Muscle layer of colon (tissue), 2 donors: Measurements from ENCODE around the gene PTPRT.

Source experiments
- H3K27ac ChIP-seq: one replicate; pipeline ENCODE4 v1.7.0; 2013; ENCODE audit warnings: low read depth, mild to moderate bottlenecking, low read length, moderate library complexity
- H3K27me3 ChIP-seq, 2 donors: one replicate each; pipeline ENCODE4 v1.7.0; 2013; ENCODE audit warnings: low read length in 2 of 2, mild to moderate bottlenecking in 2 of 2; ENCODE audit not compliant: insufficient read depth in 2 of 2, control insufficient read depth in 1 of 2
- H3K36me3 ChIP-seq: one replicate; pipeline ENCODE4 v1.7.0; 2013; ENCODE audit warnings: mild to moderate bottlenecking, low read length; ENCODE audit not compliant: insufficient read depth
- H3K4me1 ChIP-seq: one replicate; pipeline ENCODE4 v1.7.0; 2013; ENCODE audit warnings: mild to moderate bottlenecking, low read length; ENCODE audit not compliant: insufficient read depth
- H3K4me3 ChIP-seq, 2 donors: one replicate each; pipeline ENCODE4 v1.7.0; 2013; ENCODE audit warnings: low read length in 2 of 2, low read depth in 1 of 2, mild to moderate bottlenecking in 1 of 2, moderate library complexity in 1 of 2
- H3K9ac ChIP-seq: one replicate; pipeline ENCODE4 v1.7.0; 2013; ENCODE audit warnings: low read length
- H3K9me3 ChIP-seq: one replicate; pipeline ENCODE4 v1.7.0; 2013; ENCODE audit warnings: mild to moderate bottlenecking, low read length
- donor health status: abdominal sarcoma.
- donor health status: Adenocarcinoma of cecum.

PTPRT gene

GRCh38 chr20:42895020-42895419 is 294.7 kb downstream of the PTPRT start:
- Histone ChIP-seq H3K4me1 (no peaks in the 10 kb centered on the region), H3K4me3 (no peak overlapping the region), H3K27ac (no peak overlapping the region), H3K36me3 (no peaks in the 10 kb centered on the region), H3K9ac (no peak overlapping the region), H3K9me3 (no peaks in the 10 kb centered on the region), H3K27me3 (no peaks in the 10 kb centered on the region)

DNA sequence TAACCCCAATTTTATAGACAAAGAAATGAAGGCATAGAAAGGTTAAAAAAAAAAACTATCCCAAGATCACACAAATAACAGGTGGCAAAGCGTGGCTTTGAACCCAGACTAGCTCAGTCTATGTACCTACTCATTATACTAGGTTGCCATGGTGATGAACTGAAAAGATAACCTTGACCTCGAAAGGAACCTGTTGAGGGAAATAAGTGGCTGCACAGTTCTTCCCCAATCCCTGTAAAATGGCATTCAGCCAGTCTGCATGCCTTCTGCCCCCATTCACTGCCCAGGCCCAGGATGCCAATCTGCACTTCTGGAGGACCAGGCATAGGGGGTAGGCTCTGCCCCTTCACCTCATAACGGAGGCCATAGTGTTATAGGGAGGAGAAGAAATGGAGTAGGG is 295.2 kb downstream of the PTPRT start:
- H3K27ac ChIP-seq = no peak overlapping the region
- H3K9ac ChIP-seq = no peak overlapping the region
- no peak overlapping the region for H3K4me3 ChIP-seq
- H3K4me1 ChIP-seq = no peaks in the 10 kb centered on the region
- no peaks in the 10 kb centered on the region for H3K36me3 ChIP-seq
- no peaks in the 10 kb centered on the region for H3K9me3 ChIP-seq
- H3K27me3 ChIP-seq = no peaks in the 10 kb centered on the region

DNA sequence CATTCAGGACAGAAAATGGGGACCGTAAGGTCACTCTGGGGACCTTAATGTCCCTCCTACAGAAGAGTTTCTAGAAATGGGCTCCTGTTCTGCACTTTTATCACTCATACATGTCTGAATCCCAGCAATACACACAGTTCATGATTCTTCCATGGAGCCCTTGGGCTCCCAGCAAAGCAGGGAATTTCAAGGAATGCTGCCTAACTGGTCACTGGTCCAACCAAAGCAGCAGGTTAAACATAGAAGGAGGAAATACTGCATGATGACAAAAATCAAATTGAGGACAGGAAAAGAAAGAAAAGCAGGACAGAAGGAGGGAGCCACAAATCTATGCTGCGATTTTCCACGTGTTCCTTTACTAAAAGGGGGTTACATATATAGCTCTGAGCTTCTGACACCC is 300.2 kb downstream of the PTPRT start:
- Histone ChIP-seq H3K36me3 (no peaks in the 10 kb centered on the region), H3K27ac (no peak overlapping the region), H3K9me3 (no peaks in the 10 kb centered on the region), H3K9ac (no peak overlapping the region), H3K4me1 (no peaks in the 10 kb centered on the region), H3K4me3 (no peak overlapping the region), H3K27me3 (no peaks in the 10 kb centered on the region)

GRCh38 chr20:42887281-42887680 is 302.4 kb downstream of the PTPRT start:
- no peaks in the 10 kb centered on the region for H3K4me1 ChIP-seq
- no peak overlapping the region for H3K4me3 ChIP-seq

GRCh38 chr20:42886801-42887200 is 302.9 kb downstream of the PTPRT start:
- Histone ChIP-seq H3K9me3 (no peaks in the 10 kb centered on the region), H3K27ac (no peak overlapping the region), H3K4me3 (no peak overlapping the region), H3K4me1 (no peaks in the 10 kb centered on the region), H3K27me3 (no peaks in the 10 kb centered on the region), H3K36me3 (no peaks in the 10 kb centered on the region), H3K9ac (no peak overlapping the region)

More at GRCh38 chr20:42887281-42887680, 302.4 kb downstream of the PTPRT start:
- Histone ChIP-seq H3K9me3 (no peaks in the 10 kb centered on the region), H3K27ac (no peak overlapping the region), H3K9ac (no peak overlapping the region), H3K27me3 (no peaks in the 10 kb centered on the region), H3K36me3 (no peaks in the 10 kb centered on the region)

GRCh38 chr20:42886046-42886445 is 303.7 kb downstream of the PTPRT start:
- H3K4me1 ChIP-seq = no peaks in the 10 kb centered on the region
- H3K27ac ChIP-seq = no peak overlapping the region
- no peaks in the 10 kb centered on the region for H3K36me3 ChIP-seq
- no peak overlapping the region for H3K9ac ChIP-seq
- no peaks in the 10 kb centered on the region for H3K27me3 ChIP-seq
- no peak overlapping the region for H3K4me3 ChIP-seq
- no peaks in the 10 kb centered on the region for H3K9me3 ChIP-seq

GRCh38 chr20:42875581-42875980 is 314.1 kb downstream of the PTPRT start:
- no peak overlapping the region for H3K27ac ChIP-seq
- no peaks in the 10 kb centered on the region for H3K9me3 ChIP-seq
- no peaks in the 10 kb centered on the region for H3K4me1 ChIP-seq
- no peak overlapping the region for H3K4me3 ChIP-seq
- no peaks in the 10 kb centered on the region for H3K27me3 ChIP-seq
- no peaks in the 10 kb centered on the region for H3K36me3 ChIP-seq
- no peak overlapping the region for H3K9ac ChIP-seq

DNA sequence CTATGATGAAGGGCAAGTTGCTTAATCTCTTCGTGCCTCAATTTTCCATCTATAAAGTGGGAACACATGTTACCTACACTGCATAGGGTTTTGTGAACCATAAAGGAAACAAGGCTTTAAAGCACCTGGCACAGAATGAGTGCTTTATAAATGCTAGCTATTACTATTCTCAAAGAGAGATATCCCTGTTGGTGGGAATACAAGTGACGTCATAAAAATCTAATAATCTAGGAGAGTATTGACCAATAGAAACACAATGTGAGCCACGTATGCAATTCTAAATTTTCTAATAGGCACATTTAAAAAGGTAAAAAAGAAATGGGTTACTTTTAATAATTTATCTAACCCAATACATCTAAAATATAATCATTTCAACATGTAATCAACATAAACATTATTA is 316.4 kb downstream of the PTPRT start:
- H3K4me1 ChIP-seq = no peaks in the 10 kb centered on the region
- H3K9me3 ChIP-seq = no peaks in the 10 kb centered on the region
- no peak overlapping the region for H3K4me3 ChIP-seq
- no peaks in the 10 kb centered on the region for H3K27me3 ChIP-seq
- no peak overlapping the region for H3K27ac ChIP-seq
- no peaks in the 10 kb centered on the region for H3K36me3 ChIP-seq
- H3K9ac ChIP-seq = no peak overlapping the region

- no peaks in the 10 kb centered on the region for H3K9me3 ChIP-seq
- H3K27ac ChIP-seq = no peak overlapping the region
- H3K4me1 ChIP-seq = no peaks in the 10 kb centered on the region
- H3K27me3 ChIP-seq = no peaks in the 10 kb centered on the region
- H3K4me3 ChIP-seq = no peak overlapping the region
- no peak overlapping the region for H3K9ac ChIP-seq
- no peaks in the 10 kb centered on the region for H3K36me3 ChIP-seq
Observed at GRCh38 chr20:42864116-42864515, 325.6 kb downstream of the PTPRT start.

DNA sequence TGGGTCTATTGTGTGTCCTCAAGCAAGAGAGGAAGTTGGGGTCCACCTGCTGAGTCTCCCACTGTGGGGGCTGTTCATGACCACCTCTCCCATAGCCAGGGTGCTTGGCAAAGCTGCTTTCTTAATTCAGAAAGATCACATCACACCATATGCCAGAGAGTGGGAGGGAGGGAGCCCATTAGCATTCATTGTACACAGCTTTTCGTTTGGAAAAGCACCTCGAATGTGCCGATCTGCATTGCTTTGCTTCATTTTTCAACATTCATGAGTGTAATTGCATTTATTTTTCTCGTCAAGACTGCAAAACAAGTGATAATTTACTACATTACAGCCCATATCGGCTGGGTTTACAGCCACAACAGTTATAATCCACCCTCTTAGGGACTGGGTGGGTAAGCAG is 327.3 kb downstream of the PTPRT start:
- no peaks in the 10 kb centered on the region for H3K9me3 ChIP-seq
- no peaks in the 10 kb centered on the region for H3K4me1 ChIP-seq
- no peak overlapping the region for H3K27ac ChIP-seq
- H3K36me3 ChIP-seq = no peaks in the 10 kb centered on the region
- no peak overlapping the region for H3K4me3 ChIP-seq
- H3K27me3 ChIP-seq = no peaks in the 10 kb centered on the region
- no peak overlapping the region for H3K9ac ChIP-seq

GRCh38 chr20:42857446-42857845 is 332.3 kb downstream of the PTPRT start:
- Histone ChIP-seq H3K27me3 (no peaks in the 10 kb centered on the region), H3K27ac (no peak overlapping the region)

DNA sequence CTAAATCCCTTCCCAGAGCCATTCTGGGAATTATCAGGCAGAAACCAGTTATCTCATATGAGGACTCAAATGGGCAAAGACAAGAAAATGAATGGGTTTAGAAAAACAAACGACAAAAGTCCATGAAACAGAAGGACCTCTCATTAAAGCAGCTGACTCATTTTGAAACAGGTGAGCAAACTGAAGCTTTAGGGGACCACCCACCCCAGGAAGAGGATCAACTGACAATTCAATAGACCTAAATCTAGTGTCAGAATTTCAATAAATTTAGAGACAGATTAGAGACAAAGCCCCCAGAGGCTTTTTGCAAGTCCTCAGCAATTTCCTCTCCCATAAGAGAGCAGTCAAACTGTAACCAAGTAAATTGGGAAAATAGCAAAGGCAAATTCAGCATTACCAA is 333.8 kb downstream of the PTPRT start:
- Histone ChIP-seq H3K4me1 (no peaks in the 10 kb centered on the region), H3K4me3 (no peak overlapping the region), H3K9ac (no peak overlapping the region), H3K9me3 (no peaks in the 10 kb centered on the region), H3K27ac (no peak overlapping the region), H3K27me3 (no peaks in the 10 kb centered on the region), H3K36me3 (no peaks in the 10 kb centered on the region)

More at GRCh38 chr20:42857446-42857845, 332.3 kb downstream of the PTPRT start:
- H3K9ac ChIP-seq = no peak overlapping the region
- H3K36me3 ChIP-seq = no peaks in the 10 kb centered on the region
- no peak overlapping the region for H3K4me3 ChIP-seq
- H3K9me3 ChIP-seq = no peaks in the 10 kb centered on the region
- no peaks in the 10 kb centered on the region for H3K4me1 ChIP-seq
